ENCODE data around the gene FTO.

The FTO gene

GRCh38 chr16:54193665-54194333 lies 489.8 kb downstream of the FTO start:
- DNase-seq: peak; percentile 84

GRCh38 chr16:54194334-54194743 lies 490.4 kb downstream of the FTO start:
- peak; percentile 74 for DNase-seq

GRCh38 chr16:54197758-54198157 lies 493.8 kb downstream of the FTO start:
- DNase-seq: no peak

GRCh38 chr16:54199487-54200160 lies 495.7 kb downstream of the FTO start:
- no peak for DNase-seq

- DNase-seq: no peak
These were observed 496.2 kb downstream of the FTO start for GRCh38 chr16:54200161-54200534.

GRCh38 chr16:54200720-54201119 lies 496.8 kb downstream of the FTO start:
- no peak for DNase-seq

GRCh38 chr16:54201200-54201599 lies 497.2 kb downstream of the FTO start:
- no peak for DNase-seq
